Esophagus squamous epithelium (tissue), 5 donors: ENCODE results near the gene VAV2. TPM values are rescaled to one million over a fixed set of nuclear protein-coding genes. Genes with fewer than 3 reads are reported as not detected.

Experiments used
- DNase-seq: peaks from one replicate; lab custom pipeline; 2025; lab: John Stamatoyannopoulos, UW
- H3K27ac ChIP-seq, 4 donors: fragments of 200-600 bp; sonication (generic); one replicate each; pipeline ENCODE4 v1.5.1; 2016 to 2019; ENCODE audit warnings: mild to moderate bottlenecking in 1 of 4
- H3K27me3 ChIP-seq, 4 donors: fragments of 200-600 bp; sonication (generic); 1 replicate in 3 of 4; 2 replicates in 1 of 4; pipeline versions ENCODE4 v1.5.1 to v1.6.0; 2017 to 2021; ENCODE audit warnings: antibody characterized with exemption in 1 of 4
- H3K36me3 ChIP-seq, 3 donors: fragments of 200-600 bp; sonication (generic); one replicate each; pipeline ENCODE4 v1.5.1; 2016 to 2019
- H3K4me1 ChIP-seq, 3 donors: fragments of 200-600 bp; sonication (generic); one replicate each; pipeline ENCODE4 v1.5.1; 2017 to 2019
- H3K4me3 ChIP-seq, 4 donors: fragments of 200-600 bp; sonication (generic); 1 replicate in 3 of 4; 2 replicates in 1 of 4; pipeline ENCODE4 v1.5.1; 2016 to 2019; ENCODE audit warnings: mild to moderate bottlenecking in 2 of 4, moderate library complexity in 1 of 4
- H3K9me3 ChIP-seq, 3 donors: fragments of 200-600 bp; sonication (generic); one replicate each; pipeline ENCODE4 v1.5.1; 2016 to 2019
- CTCF ChIP-seq, 6 experiments: fragments of 450-650 bp in 4 of 6; fragments of 200-600 bp in 2 of 6; sonication (generic) in 2 of 6; IDR thresholded peaks; one replicate each; pipeline ENCODE4 v1.5.1; 2016 to 2019; ENCODE audit warnings: antibody characterized with exemption in 6 of 6, mild to moderate bottlenecking in 4 of 6, moderate library complexity in 4 of 6
- POLR2A ChIP-seq, 4 donors: fragments of 450-650 bp; IDR thresholded peaks; one replicate each; pipeline ENCODE4 v1.6.1; 2017; ENCODE audit warnings: antibody characterized with exemption in 4 of 4, mild to moderate bottlenecking in 4 of 4, moderate library complexity in 3 of 4
- WGBS, 2 donors: methylation state at CpG; one replicate each; pipeline ENCODE4 v1.1.5; 2018; 5-methylcytosine and 5-hydroxymethylcytosine counted together
- intact Hi-C: fragments of 100-400 bp; cut with DNase I; formaldehyde crosslinking; loops from one replicate; pipeline ENCODE4 v1.15.0; 2022
- total RNA-seq, 4 donors: library from RNA; depleted of rRNA; stranded (reverse); fragments of >200 nt; gene quantifications; one replicate each; pipeline ENCODE4 v1.1.0, GENCODE V29; 2016
- donor health status: DM: yes; HTN: yes; CAD: no.

The VAV2 gene
- total RNA-seq, 4 donors from 2014 or later: 3.8 to 7.6 (median 5.7) TPM

DNA sequence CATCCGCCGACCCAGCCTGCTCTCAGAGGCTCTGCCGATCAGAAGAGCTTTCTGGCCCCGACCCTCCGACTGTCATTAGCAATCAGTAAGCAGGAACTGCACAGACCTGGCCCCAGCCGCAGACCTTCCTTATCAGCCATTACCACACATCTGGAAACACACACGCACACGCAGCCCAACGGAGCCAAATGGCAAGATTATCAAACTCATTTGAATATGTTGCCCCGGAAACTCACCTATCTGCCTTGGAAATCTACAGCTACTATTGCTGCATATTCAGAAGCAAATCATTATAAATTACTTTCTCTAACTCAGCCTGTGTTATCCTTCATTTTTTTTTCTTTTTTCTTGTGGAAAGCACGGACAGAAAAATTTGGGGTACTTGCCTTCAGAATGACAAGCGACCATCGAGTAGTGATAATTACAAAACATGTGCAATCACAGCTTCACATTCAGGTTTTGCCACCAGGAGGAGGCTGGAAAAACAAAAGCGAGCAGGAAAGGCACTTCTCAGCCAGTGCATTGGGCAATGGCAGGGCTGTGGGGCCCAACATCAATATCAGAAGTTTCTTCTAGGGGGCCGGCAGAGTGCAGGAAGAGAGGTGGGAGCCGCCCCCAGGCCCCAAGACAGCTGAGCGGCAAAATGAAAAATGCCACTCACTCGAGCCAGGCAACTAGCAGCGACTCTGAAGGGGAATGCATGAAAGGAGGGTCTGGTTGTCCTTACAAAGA is 122.3 kb downstream of the VAV2 start:
- no peak for TF ChIP-seq CTCF (IDR thresholded peaks at IDR 0.05)
- no peak for TF ChIP-seq POLR2A (IDR thresholded peaks at IDR 0.05)
- Histone ChIP-seq H3K27me3 (peaks cover 0 to 27% (median 0%) of the 10 kb centered on the region in 4 donors), H3K36me3 (no peaks in the 10 kb centered on the region), H3K9me3 (no peaks in the 10 kb centered on the region), H3K4me1 (peaks cover 11 to 20% (median 16%) of the 10 kb centered on the region in 3 donors), H3K4me3 (no peak overlapping the region), H3K27ac (no peak overlapping the region)
- 66 to 71% methylated on average over 19 of the region's 19 CpGs for WGBS, 2 donors
- intact Hi-C loops: no loop called here
- no peak for DNase-seq

GRCh38 chr9:133868203-133868602 is 123.9 kb downstream of the VAV2 start:
- H3K36me3 ChIP-seq: no peaks in the 10 kb centered on the region
- no peak overlapping the region for H3K27ac ChIP-seq
- TF ChIP-seq CTCF (IDR thresholded peaks at IDR 0.05) (no peak), POLR2A (IDR thresholded peaks at IDR 0.05) (no peak)
- no peak overlapping the region for H3K4me3 ChIP-seq
- H3K27me3 ChIP-seq: peaks cover 0 to 12% (median 0%) of the 10 kb centered on the region in 4 donors
- 95% methylated on average over 8 of the region's 18 CpGs; no CpG with 5 or more reads in 1 of the 2 donors for WGBS, 2 donors
- no peak for DNase-seq
- H3K9me3 ChIP-seq: no peaks in the 10 kb centered on the region
- peaks cover 2 to 15% (median 2%) of the 10 kb centered on the region in 3 donors for H3K4me1 ChIP-seq
- intact Hi-C loops: no loop called here

GRCh38 chr9:133866946-133867345 is 125.2 kb downstream of the VAV2 start:
- Histone ChIP-seq H3K27me3 (no peaks in the 10 kb centered on the region), H3K36me3 (no peaks in the 10 kb centered on the region), H3K9me3 (no peaks in the 10 kb centered on the region), H3K4me1 (peaks cover 0 to 21% (median 0%) of the 10 kb centered on the region in 3 donors), H3K4me3 (no peak overlapping the region), H3K27ac (no peak overlapping the region)
- DNase-seq: no peak
- TF ChIP-seq CTCF (IDR thresholded peaks at IDR 0.05) (no peak), POLR2A (IDR thresholded peaks at IDR 0.05) (no peak)
- intact Hi-C loops: no loop called here
- 84 to 95% methylated on average over 6 to 10 of the region's 17 CpGs for WGBS, 2 donors

GRCh38 chr9:133864011-133864410 is 128.1 kb downstream of the VAV2 start:
- Histone ChIP-seq H3K9me3 (no peaks in the 10 kb centered on the region), H3K4me3 (no peak overlapping the region), H3K27me3 (no peaks in the 10 kb centered on the region), H3K36me3 (no peaks in the 10 kb centered on the region), H3K27ac (peak overlapping the region in 2 of 4 donors; percentile 60 to 70), H3K4me1 (peaks cover 0 to 22% (median 0%) of the 10 kb centered on the region in 3 donors)
- no peak for DNase-seq
- 77 to 83% methylated on average over 10 to 14 of the region's 16 CpGs for WGBS, 2 donors
- TF ChIP-seq POLR2A (IDR thresholded peaks at IDR 0.05) (no peak), CTCF (IDR thresholded peaks at IDR 0.05) (no peak)
- intact Hi-C loops: no loop called here

- intact Hi-C loops: no loop called here
- H3K27me3 ChIP-seq: no peaks in the 10 kb centered on the region
- TF ChIP-seq POLR2A (IDR thresholded peaks at IDR 0.05) (no peak), CTCF (IDR thresholded peaks at IDR 0.05) (no peak)
- peaks cover 0 to 22% (median 0%) of the 10 kb centered on the region in 3 donors for H3K4me1 ChIP-seq
- H3K36me3 ChIP-seq: no peaks in the 10 kb centered on the region
- H3K4me3 ChIP-seq: peak overlapping the region in 2 of 4 donors; percentile 5 to 35
- WGBS, 2 donors: 85 to 92% methylated on average over 7 to 10 of the region's 19 CpGs
- no peak for DNase-seq
- H3K9me3 ChIP-seq: no peaks in the 10 kb centered on the region
- peak overlapping the region in 3 of 4 donors; percentile 9 to 70 (median 60) for H3K27ac ChIP-seq
Measured at GRCh38 chr9:133863257-133863592, 128.9 kb downstream of the VAV2 start.
